ENCODE measurements around the gene SPTBN4.

- TF ChIP-seq ZNF274 (IDR thresholded peaks at IDR 0.05; ENCODE audit: low read depth, low read length) = no peak
- no peak for TF ChIP-seq SUZ12 (IDR thresholded peaks at IDR 0.05; ENCODE audit: extremely low read depth, insufficient read depth, insufficient read length)
- no peak for TF ChIP-seq YY1 (IDR thresholded peaks at IDR 0.05; ENCODE audit: insufficient read depth, insufficient read length)
Measured at GRCh38 chr19:40581531-40581930, 114.7 kb downstream of the SPTBN4 start.

All from NT2/D1 (cell line).